HCT116 (cell line): ENCODE measurements around the gene NUMB. TPM values are rescaled to one million over a fixed set of nuclear protein-coding genes. Genes with fewer than 3 reads are reported as not detected.

Experiments used
- ATAC-seq: fragments of 200-7000 bp; cut with Tn5 transposase; 2 replicates; pipeline ENCODE4 v1.9.1; 2020; ENCODE audit warnings: mild to moderate bottlenecking, moderate library complexity
- BruUV-seq: library from RNA; stranded (reverse); fragments of 400-500 nt; replicated peaks from 2 replicates; lab custom pipeline; 2021; lab: Mats Ljungman, UMichigan
- CTCF ChIA-PET: fragments of 300-600 bp; sonication (Branson Sonifier 250); formaldehyde crosslinking; loops from one replicate; lab custom pipeline; 2021; ENCODE audit warnings: antibody characterized with exemption; lab: Charles Lee
- POLR2A ChIA-PET: fragments of 300-600, 350-600 bp; sonication (Branson Sonifier 250); formaldehyde crosslinking; loops from one replicate; lab custom pipeline; 2021; ENCODE audit warnings: antibody characterized with exemption; lab: Charles Lee
- RAD21 ChIA-PET, 2 experiments: fragments of 300-600 bp; sonication (Branson Sonifier 250); formaldehyde crosslinking; loops; one replicate each; lab custom pipeline; 2023; ENCODE audit warnings: low total read pairs in 2 of 2; ENCODE audit not compliant: uncharacterized antibody in 2 of 2, unreplicated experiment in 2 of 2, low non-redundant PET in 1 of 2; lab: Charles Lee
- DNase-seq: peaks from one replicate; pipeline ENCODE4 v3.0.0-alpha.2; 2010; ENCODE audit warnings: low read depth, low spot score
- H2AFZ ChIP-seq: fragments of 200-600 bp; shearing (Covaris generic), sonication (generic); 2 replicates; pipeline ENCODE4 v1.6.1; 2017; ENCODE audit warnings: low read depth, mixed run types, mixed read lengths, antibody characterized with exemption, low read length; ENCODE audit not compliant: poor library complexity, severe bottlenecking
- H3K27ac ChIP-seq: 2 replicates; pipeline ENCODE4 v1.5.1; 2012; ENCODE audit warnings: low read depth, low read length
- H3K27me3 ChIP-seq: fragments of 200-600 bp; sonication (generic); 2 replicates; pipeline ENCODE4 v1.6.1; 2016; ENCODE audit warnings: mixed run types, low read length, mixed read lengths; ENCODE audit not compliant: insufficient read depth
- H3K36me3 ChIP-seq, 2 experiments: fragments of 200-500 bp in 1 of 2; fragments of 200-600 bp in 1 of 2; sonication (Bioruptor generic) in 1 of 2; sonication (generic) in 1 of 2; 2 replicates each; pipeline versions ENCODE4 v1.5.1 to v1.6.1; 2014 to 2016; ENCODE audit warnings: low read length in 2 of 2, inconsistent platforms in 1 of 2, mixed read lengths in 1 of 2, mixed run types in 1 of 2; ENCODE audit not compliant: insufficient read depth in 2 of 2, control insufficient read depth in 1 of 2
- H3K4me1 ChIP-seq, 2 experiments: fragments of 200-600 bp in 1 of 2; sonication (generic) in 1 of 2; 2 replicates each; pipeline versions ENCODE4 v1.5.1 to v1.6.1; 2012 to 2017; ENCODE audit warnings: low read length in 2 of 2, inconsistent platforms in 1 of 2, mild to moderate bottlenecking in 1 of 2, mixed read lengths in 1 of 2, mixed run types in 1 of 2, moderate library complexity in 1 of 2; ENCODE audit not compliant: insufficient read depth in 2 of 2, control insufficient read depth in 1 of 2
- H3K4me2 ChIP-seq: fragments of 200-600 bp; sonication (generic); 2 replicates; pipeline ENCODE4 v1.6.1; 2017; ENCODE audit warnings: mixed run types, low read length, mixed read lengths
- H3K4me3 ChIP-seq, 2 experiments: fragments of 200-600 bp in 1 of 2; sonication (generic) in 1 of 2; replicated peaks in 1 of 2; 2 replicates each; pipeline ENCODE4 v1.5.1; 2011 to 2016; ENCODE audit warnings: low read length in 2 of 2, control low read depth in 1 of 2, low read depth in 1 of 2, mild to moderate bottlenecking in 1 of 2, mixed read lengths in 1 of 2, mixed run types in 1 of 2
- H3K79me2 ChIP-seq: fragments of 200-600 bp; sonication (generic); 2 replicates; pipeline ENCODE4 v1.6.1; 2017; ENCODE audit warnings: mild to moderate bottlenecking, mixed run types, low read length, moderate library complexity, mixed read lengths; ENCODE audit not compliant: insufficient read depth
- H3K9ac ChIP-seq: fragments of 200-600 bp; sonication (generic); 2 replicates; pipeline ENCODE4 v1.6.1; 2016; ENCODE audit warnings: low read length, mixed read lengths
- H3K9me2 ChIP-seq: fragments of 200-600 bp; sonication (generic), shearing (Covaris generic); 2 replicates; pipeline ENCODE4 v1.6.1; 2017; ENCODE audit warnings: mixed run types, mild to moderate bottlenecking, moderate library complexity; ENCODE audit not compliant: insufficient read depth
- H3K9me3 ChIP-seq, 2 experiments: fragments of 200-500 bp in 1 of 2; fragments of 200-600 bp in 1 of 2; sonication (Bioruptor generic) in 1 of 2; sonication (generic) in 1 of 2; 2 replicates each; pipeline ENCODE4 v1.6.1; 2014 to 2017; ENCODE audit warnings: low read length in 2 of 2, mixed read lengths in 2 of 2, inconsistent platforms in 1 of 2, low read depth in 1 of 2, mild to moderate bottlenecking in 1 of 2, mixed run types in 1 of 2, moderate library complexity in 1 of 2; ENCODE audit not compliant: control insufficient read depth in 1 of 2, insufficient read depth in 1 of 2
- H4K20me1 ChIP-seq: fragments of 200-600 bp; sonication (generic), shearing (Covaris generic); 2 replicates; pipeline ENCODE4 v1.6.1; 2017; ENCODE audit warnings: mixed run types, mild to moderate bottlenecking, moderate library complexity; ENCODE audit not compliant: insufficient read depth
- ELF1 ChIP-seq: IDR thresholded peaks from 2 replicates; pipeline ENCODE4 v1.6.1; 2012; ENCODE audit warnings: low read depth, borderline replicate concordance
- FOSL1 ChIP-seq: IDR thresholded peaks from 2 replicates; pipeline ENCODE4 v1.6.1; 2012; ENCODE audit warnings: low read depth
- POLR2A ChIP-seq: IDR thresholded peaks from 2 replicates; pipeline ENCODE4 v1.7.0; 2011; ENCODE audit warnings: borderline replicate concordance; ENCODE audit not compliant: insufficient read depth, insufficient read length; ENCODE audit errors: extremely low read depth
- SIN3A ChIP-seq: IDR thresholded peaks from 2 replicates; pipeline ENCODE4 v1.6.1; 2012; ENCODE audit warnings: low read depth
- TCF7L2 ChIP-seq: IDR thresholded peaks from 2 replicates; pipeline ENCODE4 v1.7.0; 2011; ENCODE audit warnings: borderline replicate concordance, inconsistent platforms; ENCODE audit not compliant: insufficient read depth, insufficient read length; ENCODE audit errors: extremely low read depth
- ZFX ChIP-seq: fragments of 450-650 bp; IDR thresholded peaks from 2 replicates; pipeline ENCODE4 v1.6.1; 2017
- ZNF274 ChIP-seq: fragments of 200-500 bp; sonication (Bioruptor generic); IDR thresholded peaks from 2 replicates; pipeline ENCODE4 v1.6.1; 2014; ENCODE audit warnings: mild to moderate bottlenecking, low read depth, low read length, inconsistent platforms
- intact Hi-C: fragments of 100-400 bp; cut with micrococcal nuclease; formaldehyde crosslinking; loops from 2 replicates; pipeline ENCODE4 v1.10.0; 2022
- total RNA-seq: library from RNA; stranded (reverse); gene quantifications from one replicate; pipeline ENCODE4 v1.2.1, GENCODE V29; 2021; ENCODE audit not compliant: unreplicated experiment
- TF ChIP-seq, protein P1 (sequence below): IDR thresholded peaks from 2 replicates; pipeline ENCODE4 v1.6.1; 2012; ENCODE audit warnings: low read depth
- TF ChIP-seq, protein P2 (sequence below), 3 experiments: fragments of 200-600 bp in 1 of 3; sonication (generic) in 1 of 3; IDR thresholded peaks in 2 of 3; conservative IDR thresholded peaks in 1 of 3; 2 replicates each; pipeline ENCODE4 v1.5.1; 2012 to 2017; ENCODE audit warnings: low read depth in 2 of 3, low read length in 2 of 3, antibody characterized with exemption in 1 of 3, borderline replicate concordance in 1 of 3, control low read depth in 1 of 3, mild to moderate bottlenecking in 1 of 3, mixed read lengths in 1 of 3, mixed run types in 1 of 3, moderate library complexity in 1 of 3; ENCODE audit not compliant: insufficient read depth in 1 of 3

Gene NUMB
- total RNA-seq, 1 experiment from 2014 or later: 43.0 TPM

DNA sequence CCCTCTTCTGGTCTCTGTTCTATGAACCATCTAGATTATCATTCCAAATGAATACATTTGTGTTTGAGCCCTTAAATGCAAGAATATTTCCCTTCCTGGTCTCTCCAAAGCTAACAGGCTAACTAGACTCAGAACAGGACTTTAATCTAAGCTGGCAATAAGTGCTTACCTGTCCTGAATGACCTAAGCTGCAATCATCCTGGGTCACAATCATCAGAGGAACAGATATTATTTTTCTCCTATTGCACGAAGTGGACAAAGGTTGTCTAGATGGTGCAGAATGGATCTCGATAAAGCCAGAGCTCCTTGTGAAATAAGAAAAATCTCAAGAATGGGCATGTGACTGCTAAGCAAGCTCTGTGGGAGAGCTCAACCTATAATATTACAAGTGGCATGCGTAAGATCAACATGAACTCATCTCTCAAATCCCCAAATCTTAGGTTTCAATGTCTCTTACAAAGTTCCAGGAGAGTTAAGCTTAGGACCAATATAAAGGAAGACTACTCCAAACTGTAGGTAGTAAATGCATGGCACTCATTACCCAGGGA, 10.6 kb upstream of the NUMB start:
- TF ChIP-seq POLR2A (no peak), ZFX (no peak)
- TF ChIP-seq, all 23 proteins: peak for 0
- Histone ChIP-seq H3K27me3 (no peaks in the 10 kb centered on the region), H3K9me3 (no peaks in the 10 kb centered on the region), H3K4me3 (no peak overlapping the region), H4K20me1 (no peaks in the 10 kb centered on the region), H3K79me2 (no peaks in the 10 kb centered on the region), H3K27ac (no peak overlapping the region), H3K4me1 (no peaks in the 10 kb centered on the region), H3K36me3 (no peaks in the 10 kb centered on the region), H3K4me2 (no peak overlapping the region), H3K9me2 (no peaks in the 10 kb centered on the region), H3K9ac (no peak overlapping the region), H2AFZ (no peak overlapping the region)
- DNase-seq: no peak
- ATAC-seq: no peak
- POLR2A ChIA-PET: interaction anchor here (1.4 kb wide), 1 partner anchor 10 kb away, joined by 8 read pairs; the partner anchor contains the start of gene NUMB
- CTCF ChIA-PET: interaction anchor here (1.0 to 5.7 kb wide), 3 partner anchors 173 to 955 kb away, joined by 3 to 98 read pairs (median 37); no protein-coding TSS in a partner anchor
- RAD21 ChIA-PET: no interaction called here
- no TSS peak for BruUV-seq
- intact Hi-C loops: no loop called here

DNA sequence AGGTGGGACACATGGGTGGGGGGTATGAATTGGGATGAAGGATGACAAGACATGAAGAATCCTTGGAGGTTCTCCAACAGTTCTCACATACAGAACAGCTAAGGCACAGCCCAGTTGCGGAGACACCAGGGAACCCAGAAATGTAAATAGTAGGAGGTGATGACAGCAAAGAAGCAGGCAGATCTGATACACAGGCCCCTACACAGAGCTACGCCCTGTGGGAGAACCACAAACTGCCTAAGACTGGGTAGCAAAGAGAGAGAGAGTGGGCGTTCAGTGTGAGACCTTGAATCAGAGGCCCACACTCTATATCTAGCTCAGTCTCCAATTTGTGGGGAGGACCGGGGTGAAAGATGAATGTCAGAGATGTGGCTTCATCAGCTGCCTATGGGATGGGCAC, 9.5 kb upstream of the NUMB start:
- CTCF ChIA-PET: interaction anchor here (1.5 kb wide), 1 partner anchor 172 kb away, joined by 3 read pairs; no protein-coding TSS in a partner anchor
- POLR2A ChIA-PET: interaction anchor here (1.4 kb wide), 1 partner anchor 9 kb away, joined by 8 read pairs; the partner anchor contains the start of gene NUMB
- Histone ChIP-seq H4K20me1 (no peaks in the 10 kb centered on the region), H3K4me2 (no peak overlapping the region), H3K79me2 (no peaks in the 10 kb centered on the region), H3K4me3 (no peak overlapping the region), H3K27me3 (no peaks in the 10 kb centered on the region), H3K9me2 (no peaks in the 10 kb centered on the region), H3K36me3 (no peaks in the 10 kb centered on the region), H2AFZ (no peak overlapping the region), H3K4me1 (no peaks in the 10 kb centered on the region), H3K9ac (no peak overlapping the region), H3K9me3 (no peaks in the 10 kb centered on the region), H3K27ac (no peak overlapping the region)
- ATAC-seq: no peak
- RAD21 ChIA-PET: no interaction called here
- TF ChIP-seq SIN3A (no peak), TCF7L2 (no peak), ELF1 (no peak), FOSL1 (no peak), ZNF274 (no peak)
- TF ChIP-seq, protein P1, sequence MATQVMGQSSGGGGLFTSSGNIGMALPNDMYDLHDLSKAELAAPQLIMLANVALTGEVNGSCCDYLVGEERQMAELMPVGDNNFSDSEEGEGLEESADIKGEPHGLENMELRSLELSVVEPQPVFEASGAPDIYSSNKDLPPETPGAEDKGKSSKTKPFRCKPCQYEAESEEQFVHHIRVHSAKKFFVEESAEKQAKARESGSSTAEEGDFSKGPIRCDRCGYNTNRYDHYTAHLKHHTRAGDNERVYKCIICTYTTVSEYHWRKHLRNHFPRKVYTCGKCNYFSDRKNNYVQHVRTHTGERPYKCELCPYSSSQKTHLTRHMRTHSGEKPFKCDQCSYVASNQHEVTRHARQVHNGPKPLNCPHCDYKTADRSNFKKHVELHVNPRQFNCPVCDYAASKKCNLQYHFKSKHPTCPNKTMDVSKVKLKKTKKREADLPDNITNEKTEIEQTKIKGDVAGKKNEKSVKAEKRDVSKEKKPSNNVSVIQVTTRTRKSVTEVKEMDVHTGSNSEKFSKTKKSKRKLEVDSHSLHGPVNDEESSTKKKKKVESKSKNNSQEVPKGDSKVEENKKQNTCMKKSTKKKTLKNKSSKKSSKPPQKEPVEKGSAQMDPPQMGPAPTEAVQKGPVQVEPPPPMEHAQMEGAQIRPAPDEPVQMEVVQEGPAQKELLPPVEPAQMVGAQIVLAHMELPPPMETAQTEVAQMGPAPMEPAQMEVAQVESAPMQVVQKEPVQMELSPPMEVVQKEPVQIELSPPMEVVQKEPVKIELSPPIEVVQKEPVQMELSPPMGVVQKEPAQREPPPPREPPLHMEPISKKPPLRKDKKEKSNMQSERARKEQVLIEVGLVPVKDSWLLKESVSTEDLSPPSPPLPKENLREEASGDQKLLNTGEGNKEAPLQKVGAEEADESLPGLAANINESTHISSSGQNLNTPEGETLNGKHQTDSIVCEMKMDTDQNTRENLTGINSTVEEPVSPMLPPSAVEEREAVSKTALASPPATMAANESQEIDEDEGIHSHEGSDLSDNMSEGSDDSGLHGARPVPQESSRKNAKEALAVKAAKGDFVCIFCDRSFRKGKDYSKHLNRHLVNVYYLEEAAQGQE: no peak
- TF ChIP-seq, protein P2, sequence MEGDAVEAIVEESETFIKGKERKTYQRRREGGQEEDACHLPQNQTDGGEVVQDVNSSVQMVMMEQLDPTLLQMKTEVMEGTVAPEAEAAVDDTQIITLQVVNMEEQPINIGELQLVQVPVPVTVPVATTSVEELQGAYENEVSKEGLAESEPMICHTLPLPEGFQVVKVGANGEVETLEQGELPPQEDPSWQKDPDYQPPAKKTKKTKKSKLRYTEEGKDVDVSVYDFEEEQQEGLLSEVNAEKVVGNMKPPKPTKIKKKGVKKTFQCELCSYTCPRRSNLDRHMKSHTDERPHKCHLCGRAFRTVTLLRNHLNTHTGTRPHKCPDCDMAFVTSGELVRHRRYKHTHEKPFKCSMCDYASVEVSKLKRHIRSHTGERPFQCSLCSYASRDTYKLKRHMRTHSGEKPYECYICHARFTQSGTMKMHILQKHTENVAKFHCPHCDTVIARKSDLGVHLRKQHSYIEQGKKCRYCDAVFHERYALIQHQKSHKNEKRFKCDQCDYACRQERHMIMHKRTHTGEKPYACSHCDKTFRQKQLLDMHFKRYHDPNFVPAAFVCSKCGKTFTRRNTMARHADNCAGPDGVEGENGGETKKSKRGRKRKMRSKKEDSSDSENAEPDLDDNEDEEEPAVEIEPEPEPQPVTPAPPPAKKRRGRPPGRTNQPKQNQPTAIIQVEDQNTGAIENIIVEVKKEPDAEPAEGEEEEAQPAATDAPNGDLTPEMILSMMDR (IDR thresholded peaks at IDR 0.05 in 2 of 3, conservative IDR thresholded peaks at IDR 0.05 in 1 of 3; ENCODE audit: borderline replicate concordance in 1 of 3, insufficient read depth in 1 of 3, low read depth in 2 of 3, low read length in 2 of 3): no peak
- BruUV-seq: no TSS peak
- intact Hi-C loops: no loop called here
- no peak for DNase-seq
